HFFc6 (cell line): Measurements from ENCODE around the gene ATP9B. TPM values are rescaled to one million over a fixed set of nuclear protein-coding genes. Genes with fewer than 3 reads are reported as not detected.

Source experiments
- DNase-seq: peaks from one replicate; pipeline ENCODE4 v3.0.0-alpha.2; 2018
- H3K27ac Mint-ChIP-seq: 2 replicates; pipeline ENCODE4 v1.8.0; 2020; ENCODE audit warnings: mild to moderate bottlenecking, mixed read lengths
- H3K27me3 Mint-ChIP-seq: 2 replicates; pipeline ENCODE4 v1.8.0; 2021; ENCODE audit warnings: mild to moderate bottlenecking, moderate library complexity, mixed read lengths; ENCODE audit not compliant: insufficient read depth
- H3K36me3 Mint-ChIP-seq: 2 replicates; pipeline ENCODE4 v1.8.0; 2021; ENCODE audit warnings: low read depth, mixed read lengths
- H3K4me1 Mint-ChIP-seq: 2 replicates; pipeline ENCODE4 v1.8.0; 2020; ENCODE audit warnings: low read depth, mixed read lengths
- H3K4me3 Mint-ChIP-seq: 2 replicates; pipeline ENCODE4 v1.8.0; 2020; ENCODE audit warnings: mild to moderate bottlenecking, moderate library complexity, mixed read lengths
- H3K9me3 Mint-ChIP-seq: 2 replicates; pipeline ENCODE4 v1.8.0; 2020; ENCODE audit warnings: mild to moderate bottlenecking, mixed read lengths
- CTCF ChIP-seq: fragments of 200-600 bp; sonication (generic); IDR thresholded peaks from 2 replicates; pipeline ENCODE4 v1.5.0; 2021; ENCODE audit warnings: antibody characterized with exemption, mild to moderate bottlenecking
- total RNA-seq, 6 experiments: library from RNA; stranded (reverse); fragmentation: NEBNext Ultra II Directional; extraction: Animal tissue kit (Norgen Biotek cat#: 25700); gene quantifications; 2 replicates in 1 of 6; 3 replicates in 5 of 6; pipeline ENCODE4 v1.2.3, GENCODE V29; 2021

The ATP9B gene
- total RNA-seq, 6 experiments from 2014 or later = 9.0 to 11.2 (median 10.5) TPM

GRCh38 chr18:79402977-79403722 lies 334.0 kb downstream of the ATP9B start:
- H3K9me3 Mint-ChIP-seq = no peaks in the 10 kb centered on the region
- H3K4me1 Mint-ChIP-seq = no peaks in the 10 kb centered on the region
- H3K4me3 Mint-ChIP-seq = no peak overlapping the region
- DNase-seq = no peak
- H3K36me3 Mint-ChIP-seq = no peaks in the 10 kb centered on the region; the same call in 1 of the 2 replicates
- H3K27me3 Mint-ChIP-seq = no peaks in the 10 kb centered on the region; the same call in none of the 2 replicates
- no peak overlapping the region for H3K27ac Mint-ChIP-seq
- TF ChIP-seq CTCF = no peak

- no peak for DNase-seq
- Mint-ChIP-seq H3K4me1 (no peaks in the 10 kb centered on the region), H3K36me3 (no peaks in the 10 kb centered on the region; the same call in 1 of the 2 replicates), H3K27me3 (no peaks in the 10 kb centered on the region; the same call in none of the 2 replicates), H3K4me3 (no peak overlapping the region), H3K9me3 (no peaks in the 10 kb centered on the region), H3K27ac (no peak overlapping the region)
- TF ChIP-seq CTCF = no peak
These were observed 334.8 kb downstream of the ATP9B start for GRCh38 chr18:79403723-79404566.

- no peaks in the 10 kb centered on the region for H3K9me3 Mint-ChIP-seq
- no peak overlapping the region for H3K27ac Mint-ChIP-seq
- no peaks in the 10 kb centered on the region for H3K4me1 Mint-ChIP-seq
- H3K4me3 Mint-ChIP-seq = no peak overlapping the region
- no peak for TF ChIP-seq CTCF
- H3K36me3 Mint-ChIP-seq = no peaks in the 10 kb centered on the region; the same call in 1 of the 2 replicates
- H3K27me3 Mint-ChIP-seq = no peaks in the 10 kb centered on the region; the same call in 1 of the 2 replicates
- no peak for DNase-seq
These were observed 335.3 kb downstream of the ATP9B start for GRCh38 chr18:79404567-79404910.

- no peak for DNase-seq
- TF ChIP-seq CTCF = no peak
- Mint-ChIP-seq H3K4me1 (no peaks in the 10 kb centered on the region), H3K27me3 (no peaks in the 10 kb centered on the region; the same call in 1 of the 2 replicates), H3K36me3 (no peaks in the 10 kb centered on the region; the same call in 1 of the 2 replicates), H3K4me3 (no peak overlapping the region), H3K27ac (no peak overlapping the region), H3K9me3 (no peaks in the 10 kb centered on the region)
These were observed 336.0 kb downstream of the ATP9B start for GRCh38 chr18:79405019-79405780.
